Sigmoid colon (tissue), 7 donors: ENCODE data around the gene CDH22. TPM values are rescaled to one million over a fixed set of nuclear protein-coding genes. Genes with fewer than 3 reads are reported as not detected.

Experiments used
- DNase-seq: peaks from one replicate; pipeline ENCODE4 v3.0.0-alpha.2; 2019
- H3K27ac ChIP-seq, 4 donors: fragments of 200-600 bp; sonication (generic); one replicate each; pipeline ENCODE4 v1.5.1; 2016 to 2019; ENCODE audit warnings: mild to moderate bottlenecking in 1 of 4
- H3K27me3 ChIP-seq, 3 donors: fragments of 200-600 bp; sonication (generic); one replicate each; pipeline ENCODE4 v1.5.1; 2019; ENCODE audit warnings: mild to moderate bottlenecking in 1 of 3
- H3K36me3 ChIP-seq, 4 donors: fragments of 200-600 bp; sonication (generic); one replicate each; pipeline ENCODE4 v1.5.1; 2016 to 2019
- H3K4me1 ChIP-seq, 4 donors: fragments of 200-600 bp; sonication (generic); one replicate each; pipeline ENCODE4 v1.5.1; 2017 to 2019
- H3K4me3 ChIP-seq, 4 donors: fragments of 200-600 bp; sonication (generic); one replicate each; pipeline ENCODE4 v1.5.1; 2017 to 2019; ENCODE audit warnings: mild to moderate bottlenecking in 2 of 4, moderate library complexity in 1 of 4
- H3K9me3 ChIP-seq, 4 donors: fragments of 200-600 bp in 3 of 4; sonication (generic) in 3 of 4; one replicate each; pipeline versions ENCODE4 v1.5.1 to v1.6.1; 2013 to 2019
- CTCF ChIP-seq, 4 experiments: fragments of 450-650 bp in 3 of 4; fragments of 200-600 bp in 1 of 4; IDR thresholded peaks; one replicate each; pipeline ENCODE4 v1.5.1; 2016 to 2019; ENCODE audit warnings: antibody characterized with exemption in 4 of 4, mild to moderate bottlenecking in 3 of 4, moderate library complexity in 2 of 4
- EP300 ChIP-seq, 4 donors: sonication (generic); formaldehyde crosslinking; IDR thresholded peaks; one replicate each; pipeline ENCODE4 v1.6.1; 2017; ENCODE audit warnings: antibody characterized with exemption in 4 of 4
- POLR2A ChIP-seq, 2 donors: fragments of 450-650 bp; IDR thresholded peaks; one replicate each; pipeline ENCODE4 v1.6.1; 2016; ENCODE audit warnings: antibody characterized with exemption in 2 of 2, mild to moderate bottlenecking in 2 of 2, moderate library complexity in 2 of 2
- POLR2AphosphoS5 ChIP-seq, 4 donors: sonication (generic); formaldehyde crosslinking; IDR thresholded peaks; one replicate each; pipeline ENCODE4 v1.6.1; 2017; ENCODE audit warnings: antibody characterized with exemption in 4 of 4
- WGBS, 2 donors: extraction: QIAGEN DNeasy Blood & Tissue Kit; methylation state at CpG; one replicate each; pipeline ENCODE4 v1.1.7; 2013; 5-methylcytosine and 5-hydroxymethylcytosine counted together
- intact Hi-C: fragments of 100-400 bp; cut with DNase I; formaldehyde crosslinking; loops from one replicate; pipeline ENCODE4 v1.15.1; 2023
- polyA plus RNA-seq, 3 donors: library from polyadenylated mRNA; stranded (reverse); fragments of 200-250 nt; gene quantifications; one replicate each; pipeline ENCODE4 v1.2.3, GENCODE V29; 2013
- total RNA-seq, 4 donors: library from RNA; depleted of rRNA; stranded (reverse); fragments of >200 nt; gene quantifications; one replicate each; pipeline ENCODE4 v1.1.0, GENCODE V29; 2016
- donor health status: healthy with polysubstance abuse.
- donor health status: Bipolar disorder and iron deficiency.
- donor health status: healthy.

The CDH22 gene
- total and polyA plus RNA-seq, 7 donors, result 0.06 to 0.55 (median 0.41) TPM; not detected in 4

DNA sequence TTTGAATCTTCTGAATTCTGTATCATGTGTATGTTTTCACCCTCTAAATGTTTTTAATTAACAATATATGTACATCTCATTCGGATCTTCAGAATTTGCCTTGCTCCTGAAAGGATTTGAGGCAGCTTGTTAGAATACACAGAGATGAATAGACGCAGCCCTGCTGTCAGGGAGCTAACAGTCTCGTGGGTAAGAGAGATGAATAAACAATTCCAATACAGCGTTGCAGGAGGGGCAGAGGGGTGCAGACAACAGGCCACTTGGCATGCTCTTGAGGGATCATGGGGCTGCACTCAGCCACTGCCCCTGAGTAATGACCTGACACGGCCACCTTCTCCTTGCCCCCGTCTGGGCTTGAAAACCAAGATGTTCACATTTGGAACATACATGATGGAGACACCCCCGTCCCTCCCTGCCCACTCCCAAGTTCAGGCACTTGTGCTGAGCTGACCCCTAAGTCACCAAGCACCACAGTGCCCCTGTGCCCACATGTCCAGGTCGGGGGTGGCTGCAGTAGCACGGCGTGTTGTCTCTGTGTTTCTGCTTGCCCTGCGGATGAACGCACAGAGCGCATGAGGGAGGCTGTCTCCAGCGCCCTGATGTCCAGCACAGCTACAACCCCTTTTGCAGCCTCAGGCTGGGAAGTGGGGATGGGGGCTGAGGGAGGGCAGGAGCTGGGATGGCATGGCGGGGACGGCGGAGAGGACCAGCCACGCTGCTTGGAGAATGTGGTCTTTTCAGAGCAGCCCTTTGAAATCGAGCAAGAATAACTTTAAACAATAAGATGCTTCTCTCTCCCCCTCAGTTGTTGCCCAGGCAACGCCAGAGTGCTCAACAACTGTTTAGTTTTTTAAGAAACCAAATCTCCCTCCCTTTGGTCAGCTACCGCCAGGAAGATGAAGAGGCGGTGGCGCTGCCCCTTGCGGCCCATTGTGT lies 33.0 kb upstream of the CDH22 start:
- peaks cover 16 to 72% (median 46%) of the 10 kb centered on the region in 3 donors for H3K27me3 ChIP-seq
- TF ChIP-seq POLR2AphosphoS5 (IDR thresholded peaks at IDR 0.05), result no peak
- no peak for TF ChIP-seq CTCF (IDR thresholded peaks at IDR 0.05)
- TF ChIP-seq EP300 (IDR thresholded peaks at IDR 0.05), result no peak
- no peak for TF ChIP-seq POLR2A (IDR thresholded peaks at IDR 0.05)
- H3K4me1 ChIP-seq, result peaks cover 0 to 15% (median 6%) of the 10 kb centered on the region in 4 donors
- no peaks in the 10 kb centered on the region for H3K9me3 ChIP-seq
- no peak overlapping the region for H3K4me3 ChIP-seq
- 54 to 58% methylated on average over 24 of the region's 24 CpGs for WGBS, 2 donors
- no peak for DNase-seq
- no peaks in the 10 kb centered on the region for H3K36me3 ChIP-seq
- intact Hi-C loops, result no loop called here
- H3K27ac ChIP-seq, result no peak overlapping the region

GRCh38 chr20:46339037-46339436 lies 30.7 kb upstream of the CDH22 start:
- TF ChIP-seq POLR2A (IDR thresholded peaks at IDR 0.05) (no peak), CTCF (IDR thresholded peaks at IDR 0.05) (no peak), EP300 (IDR thresholded peaks at IDR 0.05) (no peak), POLR2AphosphoS5 (IDR thresholded peaks at IDR 0.05) (no peak)
- H3K27me3 ChIP-seq, result peaks cover 19 to 95% (median 63%) of the 10 kb centered on the region in 3 donors
- H3K9me3 ChIP-seq, result no peaks in the 10 kb centered on the region
- WGBS, 2 donors, result 83 to 84% methylated on average over 7 of the region's 7 CpGs
- H3K27ac ChIP-seq, result no peak overlapping the region
- DNase-seq, result no peak
- no peak overlapping the region for H3K4me3 ChIP-seq
- no peaks in the 10 kb centered on the region for H3K36me3 ChIP-seq
- intact Hi-C loops, result no loop called here
- peaks cover 0 to 15% (median 6%) of the 10 kb centered on the region in 4 donors for H3K4me1 ChIP-seq

GRCh38 chr20:46336735-46337134 lies 28.4 kb upstream of the CDH22 start:
- no peak overlapping the region for H3K27ac ChIP-seq
- no peaks in the 10 kb centered on the region for H3K4me1 ChIP-seq
- TF ChIP-seq POLR2AphosphoS5 (IDR thresholded peaks at IDR 0.05), result no peak
- TF ChIP-seq POLR2A (IDR thresholded peaks at IDR 0.05), result no peak
- no peak for TF ChIP-seq CTCF (IDR thresholded peaks at IDR 0.05)
- TF ChIP-seq EP300 (IDR thresholded peaks at IDR 0.05), result no peak
- WGBS, 2 donors, result 45 to 65% methylated on average over 3 of the region's 3 CpGs
- DNase-seq, result no peak
- no peak overlapping the region for H3K4me3 ChIP-seq
- H3K36me3 ChIP-seq, result no peaks in the 10 kb centered on the region
- H3K9me3 ChIP-seq, result no peaks in the 10 kb centered on the region
- intact Hi-C loops, result no loop called here
- H3K27me3 ChIP-seq, result peaks cover 22 to 100% (median 59%) of the 10 kb centered on the region in 3 donors

- TF ChIP-seq EP300 (IDR thresholded peaks at IDR 0.05) (no peak), POLR2A (IDR thresholded peaks at IDR 0.05) (no peak), CTCF (IDR thresholded peaks at IDR 0.05) (no peak), POLR2AphosphoS5 (IDR thresholded peaks at IDR 0.05) (no peak)
- H3K4me3 ChIP-seq, result no peak overlapping the region
- H3K4me1 ChIP-seq, result no peaks in the 10 kb centered on the region
- no peaks in the 10 kb centered on the region for H3K36me3 ChIP-seq
- no peak overlapping the region for H3K27ac ChIP-seq
- H3K9me3 ChIP-seq, result no peaks in the 10 kb centered on the region
- WGBS, 2 donors, result 52 to 71% methylated on average over 9 of the region's 9 CpGs
- intact Hi-C loops, result no loop called here
- peaks cover 20 to 100% (median 61%) of the 10 kb centered on the region in 3 donors for H3K27me3 ChIP-seq
- no peak for DNase-seq
Observed at GRCh38 chr20:46334303-46334904, 26.1 kb upstream of the CDH22 start.
